ENCODE results near the gene MBD3L1.

MBD3L1 gene

DNA sequence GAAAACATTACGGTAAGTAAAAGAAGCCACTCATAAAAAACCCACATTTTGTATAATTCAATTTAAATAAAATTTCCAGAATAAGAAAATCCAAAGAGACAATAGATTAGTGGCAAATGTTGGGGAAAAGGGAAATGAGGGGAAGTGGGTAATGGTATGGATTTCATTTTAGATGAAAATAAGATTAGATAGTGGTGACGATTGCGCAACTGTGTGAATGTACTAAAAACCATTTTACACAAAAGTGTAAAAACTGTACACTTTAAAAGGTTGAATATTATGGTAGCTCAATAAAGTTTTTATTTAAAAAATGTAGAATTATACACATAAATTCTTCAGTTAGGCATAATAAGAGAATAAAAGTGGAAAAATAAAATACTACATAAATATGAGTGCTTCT lies 3.7 kb downstream of the MBD3L1 start:
- TF ChIP-seq, protein P1, sequence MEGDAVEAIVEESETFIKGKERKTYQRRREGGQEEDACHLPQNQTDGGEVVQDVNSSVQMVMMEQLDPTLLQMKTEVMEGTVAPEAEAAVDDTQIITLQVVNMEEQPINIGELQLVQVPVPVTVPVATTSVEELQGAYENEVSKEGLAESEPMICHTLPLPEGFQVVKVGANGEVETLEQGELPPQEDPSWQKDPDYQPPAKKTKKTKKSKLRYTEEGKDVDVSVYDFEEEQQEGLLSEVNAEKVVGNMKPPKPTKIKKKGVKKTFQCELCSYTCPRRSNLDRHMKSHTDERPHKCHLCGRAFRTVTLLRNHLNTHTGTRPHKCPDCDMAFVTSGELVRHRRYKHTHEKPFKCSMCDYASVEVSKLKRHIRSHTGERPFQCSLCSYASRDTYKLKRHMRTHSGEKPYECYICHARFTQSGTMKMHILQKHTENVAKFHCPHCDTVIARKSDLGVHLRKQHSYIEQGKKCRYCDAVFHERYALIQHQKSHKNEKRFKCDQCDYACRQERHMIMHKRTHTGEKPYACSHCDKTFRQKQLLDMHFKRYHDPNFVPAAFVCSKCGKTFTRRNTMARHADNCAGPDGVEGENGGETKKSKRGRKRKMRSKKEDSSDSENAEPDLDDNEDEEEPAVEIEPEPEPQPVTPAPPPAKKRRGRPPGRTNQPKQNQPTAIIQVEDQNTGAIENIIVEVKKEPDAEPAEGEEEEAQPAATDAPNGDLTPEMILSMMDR (conservative IDR thresholded peaks at IDR 0.05; ENCODE audit: low read length) = no peak
- DNase-seq (ENCODE audit: low read depth) = no peak
- no peak overlapping the region for H3K4me3 ChIP-seq (ENCODE audit: low read length)

DNA sequence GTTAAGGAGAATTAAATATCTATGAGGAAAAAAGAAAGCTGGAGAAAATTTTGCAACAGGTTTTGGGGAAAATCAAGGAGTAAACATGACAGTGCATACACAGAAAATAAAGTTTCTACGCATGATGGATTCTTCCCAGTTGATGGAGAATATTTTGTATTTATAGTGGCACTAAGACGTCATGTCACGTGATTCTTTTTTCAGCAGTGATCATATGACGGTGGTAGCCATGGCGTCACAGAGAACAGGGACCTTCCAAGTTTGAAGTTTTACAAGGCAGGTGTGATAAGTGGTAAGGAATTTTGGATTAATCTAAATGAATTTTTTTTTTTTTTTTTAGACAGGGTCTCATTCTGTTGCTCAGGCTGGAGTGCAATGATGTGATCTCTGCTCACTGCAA lies 8.5 kb downstream of the MBD3L1 start:
- no peak for DNase-seq (ENCODE audit: low read depth)
- TF ChIP-seq, protein P1 (conservative IDR thresholded peaks at IDR 0.05; ENCODE audit: low read length) = no peak
- no peak overlapping the region for H3K4me3 ChIP-seq (ENCODE audit: low read length)

DNA sequence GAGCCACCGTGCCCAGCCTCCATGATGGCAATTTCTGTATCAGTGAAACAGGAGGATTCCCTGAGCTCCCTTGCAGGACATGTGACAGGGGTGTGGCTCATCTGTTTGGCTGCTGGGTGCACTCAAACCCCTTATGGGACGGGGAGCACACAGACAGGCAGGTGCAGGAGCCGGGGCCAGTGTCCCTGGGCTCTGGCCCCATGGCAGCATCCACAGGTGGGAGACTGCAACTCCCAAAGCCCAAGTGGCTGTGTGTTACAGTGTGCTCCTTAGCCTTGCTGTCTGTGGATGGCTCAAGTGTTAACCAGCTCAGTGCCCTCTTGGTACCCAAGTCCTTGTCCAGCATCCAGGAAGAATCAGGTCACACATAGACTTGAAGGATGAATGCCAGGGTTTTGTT lies 14.6 kb downstream of the MBD3L1 start:
- H3K4me3 ChIP-seq (ENCODE audit: low read length) = no peak overlapping the region
- DNase-seq (ENCODE audit: low read depth) = no peak

DNA sequence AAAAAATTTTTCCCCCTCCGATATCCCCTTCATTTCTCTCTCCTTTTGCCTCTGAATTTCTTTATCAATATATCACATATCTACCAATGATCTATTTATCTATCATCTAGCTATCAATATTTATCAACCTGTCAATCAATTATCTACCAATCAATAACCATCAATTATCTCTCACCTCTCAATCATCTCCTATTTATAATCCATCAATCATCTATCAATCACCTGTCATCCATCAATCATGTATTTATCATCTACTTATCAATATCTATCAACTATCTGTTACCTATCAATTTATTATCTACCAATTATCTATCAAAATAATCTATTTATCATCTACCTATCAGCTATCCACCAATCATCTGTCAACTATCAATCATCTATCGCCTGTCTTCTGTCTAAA lies 17.1 kb downstream of the MBD3L1 start:
- no peak overlapping the region for H3K4me3 ChIP-seq (ENCODE audit: low read length)
- TF ChIP-seq, protein P1 (conservative IDR thresholded peaks at IDR 0.05; ENCODE audit: low read length) = no peak
- DNase-seq (ENCODE audit: low read depth) = no peak

More for the DNA sequence above, 14.6 kb downstream of the MBD3L1 start:
- TF ChIP-seq, protein P1 (conservative IDR thresholded peaks at IDR 0.05; ENCODE audit: low read length) = no peak

DNA sequence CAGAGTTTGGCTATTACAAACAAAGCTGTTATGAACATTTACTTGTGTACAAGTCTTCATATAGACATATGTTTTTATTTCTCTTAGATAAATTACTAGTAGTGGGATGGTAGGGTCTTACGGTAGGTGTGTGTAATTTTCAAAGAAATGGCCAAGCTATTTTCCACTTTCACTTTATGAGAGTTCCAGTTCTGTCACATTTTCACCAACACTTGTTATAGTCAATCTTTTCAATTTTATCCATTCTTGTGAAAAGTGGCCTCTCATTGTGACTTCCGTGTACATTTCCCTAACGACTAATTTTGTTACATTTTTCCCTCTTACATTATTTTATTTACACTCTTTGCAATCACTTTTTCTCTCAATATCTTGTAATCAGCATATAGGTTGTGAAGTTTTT lies 18.3 kb downstream of the MBD3L1 start:
- no peak overlapping the region for H3K4me3 ChIP-seq (ENCODE audit: low read length)
- no peak for DNase-seq (ENCODE audit: low read depth)
- TF ChIP-seq, protein P1 (conservative IDR thresholded peaks at IDR 0.05; ENCODE audit: low read length) = no peak

DNA sequence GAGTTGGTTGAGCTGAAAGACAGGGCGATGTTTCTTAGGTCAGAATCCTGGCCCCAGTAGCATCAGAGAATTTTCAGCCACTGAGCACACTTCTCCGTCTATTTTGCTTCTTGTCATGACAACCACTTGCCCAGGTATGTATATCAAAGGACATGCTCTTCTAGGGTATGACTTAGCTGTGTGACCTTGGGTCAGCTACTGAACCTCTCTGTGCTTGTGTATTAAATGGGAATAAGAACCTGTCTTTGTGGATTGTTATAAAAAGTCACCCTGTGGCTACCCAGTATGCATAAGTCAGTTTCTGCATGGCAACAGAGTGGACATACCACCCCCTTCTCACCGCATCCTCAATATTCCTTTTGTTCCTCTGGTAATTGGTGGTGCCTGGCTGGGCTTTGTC lies 26.1 kb downstream of the MBD3L1 start:
- no peak overlapping the region for H3K4me3 ChIP-seq (ENCODE audit: low read length)
- TF ChIP-seq, protein P1 (conservative IDR thresholded peaks at IDR 0.05; ENCODE audit: low read length) = no peak
- DNase-seq (ENCODE audit: low read depth) = no peak

DNA sequence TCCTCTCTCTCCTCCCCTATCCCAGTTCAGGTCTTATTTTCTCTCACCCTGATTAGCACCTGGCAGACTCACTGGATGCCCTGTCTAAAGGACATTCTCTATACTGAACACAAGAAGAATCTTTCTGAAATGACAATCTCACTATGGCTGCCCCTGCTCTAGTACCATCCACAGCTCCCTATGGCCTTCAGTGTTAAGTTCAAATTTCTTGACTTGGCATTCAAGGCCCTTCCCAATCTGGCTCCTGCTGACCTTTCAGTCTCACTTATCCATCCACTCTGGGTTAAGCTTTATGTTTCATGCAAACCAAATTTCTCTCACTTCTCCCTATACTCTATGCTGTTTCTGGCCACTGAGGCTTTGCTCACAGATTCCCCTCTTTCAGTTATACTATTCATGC lies 34.2 kb downstream of the MBD3L1 start:
- TF ChIP-seq, protein P1 (conservative IDR thresholded peaks at IDR 0.05; ENCODE audit: low read length) = no peak
- H3K4me3 ChIP-seq (ENCODE audit: low read length) = no peak overlapping the region
- DNase-seq (ENCODE audit: low read depth) = no peak
